ENCODE results near the gene ITGB5. TPM values are rescaled to one million over a fixed set of nuclear protein-coding genes. Genes with fewer than 3 reads are reported as not detected.

Gene ITGB5
- total and polyA plus RNA-seq, 2 donors (not counting 3 experiments of a cell fraction or from before 2014, with no cell fraction given): 144 to 170 TPM

GRCh38 chr3:124888482-124889441 is 1.6 kb upstream of the ITGB5 start:
- H4K20me1 ChIP-seq (replicated peaks; ENCODE audit: control insufficient read depth, extremely low read depth, insufficient read depth, low read length): no peaks in the 10 kb centered on the region
- no peaks in the 10 kb centered on the region for H3K36me3 ChIP-seq (ENCODE audit: control insufficient read depth in 2 of 2, extremely low read depth in 1 of 2, insufficient read depth in 2 of 2, low read length in 2 of 2)
- no peak for FAIRE-seq
- H3K4me2 ChIP-seq (ENCODE audit: insufficient read depth, low read length): no peak overlapping the region
- H3K27me3 ChIP-seq (ENCODE audit: control insufficient read depth in 2 of 2, insufficient read depth in 2 of 2, low read length in 2 of 2): no peaks in the 10 kb centered on the region
- intact Hi-C loops (cut with micrococcal nuclease) (no loop called here), dilution Hi-C loops (cut with MboI; ENCODE audit: extremely low pct_ligation_motif_present, low sequenced_read_pairs) (loop anchor here (25.0 kb wide), 1 partner anchor 126 kb away; no protein-coding TSS in a partner anchor)
- H3K27ac ChIP-seq (ENCODE audit: insufficient read depth, low read depth, low read length): no peak overlapping the region
- peaks cover 10% of the 10 kb centered on the region for H3K79me2 ChIP-seq (ENCODE audit: control insufficient read depth, insufficient read depth, low read length)
- POLR2A ChIA-PET: no interaction called here
- H3K4me3 ChIP-seq (replicated peaks in 1 of 3; ENCODE audit: insufficient read depth in 1 of 3, low read depth in 1 of 3, low read length in 3 of 3): no peak overlapping the region
- peaks cover 22% of the 10 kb centered on the region for H3K4me1 ChIP-seq (ENCODE audit: control insufficient read depth, extremely low read depth, insufficient read depth, low read length)
- no TSS peak for BruUV-seq (replicated peaks)
- H3K9me3 ChIP-seq (replicated peaks; ENCODE audit: control insufficient read depth, insufficient read depth, low read length): no peaks in the 10 kb centered on the region
- no peak overlapping the region for H3K9ac ChIP-seq (replicated peaks; ENCODE audit: extremely low read depth, insufficient read depth, low read length)
- no peak overlapping the region for H2AFZ ChIP-seq (ENCODE audit: low read depth, low read length)
- no peak for TF ChIP-seq FOS (IDR thresholded peaks at IDR 0.05; ENCODE audit: borderline replicate concordance, insufficient read depth, low read length)
- no peak for TF ChIP-seq POLR2A (IDR thresholded peaks at IDR 0.05; ENCODE audit: low read depth, low read length)
- no peak for TF ChIP-seq POLR2AphosphoS5 (IDR thresholded peaks at IDR 0.05; ENCODE audit: insufficient read depth, low read depth, low read length)
- no peak for TF ChIP-seq JUN (IDR thresholded peaks at IDR 0.05; ENCODE audit: borderline replicate concordance, insufficient read depth, insufficient read length, low read depth)
- TF ChIP-seq EZH2 (IDR thresholded peaks at IDR 0.05; ENCODE audit: borderline replicate concordance, low read depth, low read length, severe bottlenecking): no peak
- no peak for TF ChIP-seq MYC (IDR thresholded peaks at IDR 0.05; ENCODE audit: low read depth, low read length)
- TF ChIP-seq GATA2 (IDR thresholded peaks at IDR 0.05; ENCODE audit: insufficient read depth, insufficient read length, low read depth, low read length): no peak
- TF ChIP-seq MAX (IDR thresholded peaks at IDR 0.05; ENCODE audit: insufficient read depth, insufficient read length): no peak
- TF ChIP-seq CTCF (IDR thresholded peaks at IDR 0.05; ENCODE audit: extremely low read depth in 1 of 2, insufficient read depth in 1 of 2, low read depth in 1 of 2, low read length in 2 of 2): no peak
- no peak for DNase-seq (ENCODE audit: low read depth, low spot score)
- H3K9me1 ChIP-seq (replicated peaks; ENCODE audit: control insufficient read depth, extremely low read depth, insufficient read depth, low read length): no peaks in the 10 kb centered on the region
- CTCF ChIA-PET: interaction anchor here (1.2 to 5.9 kb wide), 5 partner anchors 12 to 127 kb away, joined by 4 to 56 read pairs (median 28); no protein-coding TSS in a partner anchor

Measured in endothelial cell of umbilical vein (primary cell).